ENCODE data around the gene RGSL1. TPM values are rescaled to one million over a fixed set of nuclear protein-coding genes. Genes with fewer than 3 reads are reported as not detected.
A peak's percentile ranks its signal among the peaks of the same experiment; 100 is the strongest.

RGSL1 gene
- total and polyA plus RNA-seq, 10 donors = not detected

GRCh38 chr1:182608845-182609610 is 159.1 kb downstream of the RGSL1 start:
- no peak overlapping the region for H3K4me3 ChIP-seq
- intact Hi-C loops (cut with DNase I; ENCODE audit: low total_unique reads) = no loop called here
- no peaks in the 10 kb centered on the region for H3K36me3 ChIP-seq
- H3K27me3 ChIP-seq (replicated peaks in 1 of 7) = peaks cover 0 to 31% (median 7%) of the 10 kb centered on the region in 7 donors
- TF ChIP-seq POLR2A (IDR thresholded peaks at IDR 0.05) = no peak
- TF ChIP-seq POLR2AphosphoS5 (IDR thresholded peaks at IDR 0.05) = peak in 1 of 3 donors; percentile 32
- TF ChIP-seq CTCF (IDR thresholded peaks at IDR 0.05 in 8 of 11, conservative IDR thresholded peaks at IDR 0.05 in 3 of 11) = no peak
- DNase-seq = no peak
- peaks cover 5 to 33% (median 16%) of the 10 kb centered on the region in 6 donors for H3K4me1 ChIP-seq
- H3K9me3 ChIP-seq = no peaks in the 10 kb centered on the region
- peak overlapping the region in 4 of 8 donors; percentile 42 to 58 (median 46) for H3K27ac ChIP-seq
- WGBS, 5 donors = 84 to 87% (median 86%) methylated on average over 9 of the region's 9 CpGs

Small RNA genes lying within 50 kb of the gene (small RNA-seq; reads per million reads assigned to genes)
- gene RF00017 = 0 reads per million in 4 donors

Other genes starting within 250 kb of the RGSL1 start
- 1,000 to 10,000 TPM in 5 of 7 donors, 100 to 1,000 TPM in 2; 796 to 2,370 (median 1,733) TPM for gene GLUL, start 58.4 kb upstream of the RGSL1 start, total RNA-seq
- gene GLUL, start 58.4 kb upstream of the RGSL1 start, polyA plus RNA-seq = 100 to 1,000 TPM; 113 to 352 (median 297) TPM
- not detected for gene TEDDM1, start 49.5 kb upstream of the RGSL1 start, total RNA-seq
- gene TEDDM1, start 49.5 kb upstream of the RGSL1 start, polyA plus RNA-seq = not detected
- gene RNASEL, start 139.1 kb downstream of the RGSL1 start, total RNA-seq = 10 to 100 TPM; 12.7 to 18.1 (median 16.4) TPM
- 1 to 10 TPM; 5.0 to 7.1 (median 5.5) TPM for gene RNASEL, start 139.1 kb downstream of the RGSL1 start, polyA plus RNA-seq
- gene RGS16, start 154.2 kb downstream of the RGSL1 start, total RNA-seq = 10 to 100 TPM in 3 of 7 donors, 1 to 10 TPM in 4; 2.6 to 24.2 (median 4.6) TPM
- gene RGS16, start 154.2 kb downstream of the RGSL1 start, polyA plus RNA-seq = 1 to 10 TPM; 2.6 to 4.1 (median 3.0) TPM
- under 1 TPM in 1 of 7 donors, not detected in 6; 0.11 TPM for gene RGS8, start 234.4 kb downstream of the RGSL1 start, total RNA-seq
- gene RGS8, start 234.4 kb downstream of the RGSL1 start, polyA plus RNA-seq = under 1 TPM in 1 of 3 donors, not detected in 2; 0.09 TPM

All from spleen (tissue), 11 donors.